SU-DHL-6 (cell line): ENCODE data around the gene BLOC1S2.

ENCODE experiments used
- H2AFZ ChIP-seq: fragments of 200-600 bp; sonication (generic); 2 replicates; pipeline ENCODE4 v1.6.1; 2014; ENCODE audit warnings: low read depth, mild to moderate bottlenecking, moderate library complexity, mixed read lengths, antibody characterized with exemption, low read length; ENCODE audit not compliant: severe bottlenecking
- H3F3A ChIP-seq: fragments of 200-600 bp; shearing (Covaris generic); 2 replicates; pipeline ENCODE4 v1.6.0; 2016; ENCODE audit warnings: antibody characterized with exemption, mild to moderate bottlenecking; ENCODE audit not compliant: insufficient read depth
- H3K27ac ChIP-seq: fragments of 200-600 bp; sonication (generic); 2 replicates; pipeline ENCODE4 v1.5.1; 2016; ENCODE audit warnings: low read depth, mild to moderate bottlenecking, low read length, moderate library complexity, mixed read lengths
- H3K27me3 ChIP-seq: fragments of 200-600 bp; sonication (generic), shearing (Covaris generic); 2 replicates; pipeline ENCODE4 v1.6.0; 2014; ENCODE audit warnings: mild to moderate bottlenecking, low read length
- H3K36me3 ChIP-seq: fragments of 200-600 bp; sonication (generic); 2 replicates; pipeline ENCODE4 v1.6.1; 2014; ENCODE audit warnings: mild to moderate bottlenecking, low read length, mixed read lengths
- H3K4me2 ChIP-seq: fragments of 300-600, 200-600 bp; shearing (Covaris generic), sonication (generic); 2 replicates; pipeline ENCODE4 v1.6.0; 2014; ENCODE audit warnings: low read length, low read depth, mild to moderate bottlenecking; ENCODE audit not compliant: poor library complexity, severe bottlenecking
- H3K4me3 ChIP-seq: fragments of 200-600 bp; sonication (generic); 2 replicates; pipeline ENCODE4 v1.5.1; 2014; ENCODE audit warnings: antibody characterized with exemption, low read length, mild to moderate bottlenecking, mixed read lengths; ENCODE audit not compliant: insufficient read depth, poor library complexity, severe bottlenecking
- H3K79me2 ChIP-seq: fragments of 200-600 bp; sonication (generic); 2 replicates; pipeline ENCODE4 v1.6.1; 2014; ENCODE audit warnings: mild to moderate bottlenecking, low read length, moderate library complexity; ENCODE audit not compliant: insufficient read depth
- H3K9ac ChIP-seq: fragments of 200-600 bp; sonication (generic); 2 replicates; pipeline ENCODE4 v1.7.0; 2014; ENCODE audit warnings: mild to moderate bottlenecking, low read length
- H3K9me2 ChIP-seq: fragments of 200-600 bp; sonication (generic); replicated peaks from 2 replicates; pipeline ENCODE4 v1.6.1; 2014; ENCODE audit warnings: low read length; ENCODE audit not compliant: insufficient read depth
- H3K9me3 ChIP-seq: fragments of 200-600 bp; sonication (generic); 2 replicates; pipeline ENCODE4 v1.6.1; 2014; ENCODE audit warnings: low read length, mixed read lengths; ENCODE audit not compliant: insufficient read depth
- H4K20me1 ChIP-seq: fragments of 200-600 bp; sonication (generic); 2 replicates; pipeline ENCODE4 v1.6.1; 2014; ENCODE audit warnings: low read depth, mild to moderate bottlenecking, antibody characterized with exemption, low read length, moderate library complexity, mixed read lengths
- CTCF ChIP-seq: fragments of 200-600 bp; sonication (generic); IDR thresholded peaks from one replicate; pipeline ENCODE4 v1.5.1; 2017; ENCODE audit warnings: antibody characterized with exemption, mild to moderate bottlenecking, low read length, moderate library complexity; ENCODE audit not compliant: insufficient read depth, poor library complexity, severe bottlenecking
- EZH2phosphoT487 ChIP-seq: fragments of 200-600 bp; sonication (generic), shearing (Covaris generic); conservative IDR thresholded peaks from 2 replicates; pipeline ENCODE4 v1.6.1; 2018; ENCODE audit warnings: mild to moderate bottlenecking, antibody characterized with exemption, low read length, moderate library complexity, mixed read lengths

BLOC1S2 gene

GRCh38 chr10:100307684-100308083 is 21.2 kb upstream of the BLOC1S2 start:
- Histone ChIP-seq H2AFZ (no peak overlapping the region), H3K79me2 (no peaks in the 10 kb centered on the region), H3K27ac (no peak overlapping the region), H3K36me3 (no peaks in the 10 kb centered on the region), H3K9me3 (no peaks in the 10 kb centered on the region), H3K9ac (no peak overlapping the region), H3F3A (no peaks in the 10 kb centered on the region), H3K4me3 (no peak overlapping the region), H3K9me2 (no peaks in the 10 kb centered on the region), H3K4me2 (no peak overlapping the region), H3K27me3 (no peaks in the 10 kb centered on the region), H4K20me1 (no peaks in the 10 kb centered on the region)
- no peak for TF ChIP-seq EZH2phosphoT487
- no peak for TF ChIP-seq CTCF

- Histone ChIP-seq H3K36me3 (no peaks in the 10 kb centered on the region), H3K27ac (no peak overlapping the region), H3F3A (no peaks in the 10 kb centered on the region), H3K9me2 (no peaks in the 10 kb centered on the region), H3K79me2 (no peaks in the 10 kb centered on the region), H4K20me1 (no peaks in the 10 kb centered on the region), H3K4me2 (no peak overlapping the region), H3K9me3 (no peaks in the 10 kb centered on the region), H3K9ac (no peak overlapping the region), H3K4me3 (no peak overlapping the region), H3K27me3 (no peaks in the 10 kb centered on the region), H2AFZ (no peak overlapping the region)
- TF ChIP-seq EZH2phosphoT487 (no peak), CTCF (no peak)
These were observed 20.4 kb upstream of the BLOC1S2 start for GRCh38 chr10:100306861-100307260.

- Histone ChIP-seq H3F3A (no peaks in the 10 kb centered on the region), H3K9me3 (no peaks in the 10 kb centered on the region), H3K4me2 (no peak overlapping the region), H3K9ac (no peak overlapping the region), H3K4me3 (no peak overlapping the region), H3K27me3 (no peaks in the 10 kb centered on the region), H3K79me2 (no peaks in the 10 kb centered on the region), H3K27ac (no peak overlapping the region), H2AFZ (no peak overlapping the region), H3K36me3 (no peaks in the 10 kb centered on the region), H3K9me2 (no peaks in the 10 kb centered on the region), H4K20me1 (no peaks in the 10 kb centered on the region)
- TF ChIP-seq EZH2phosphoT487 (no peak), CTCF (no peak)
These were observed 17.9 kb upstream of the BLOC1S2 start for GRCh38 chr10:100304414-100304813.
